Measurements from ENCODE around the gene OR10AD1. TPM values are rescaled to one million over a fixed set of nuclear protein-coding genes. Genes with fewer than 3 reads are reported as not detected.

Gene OR10AD1
- total RNA-seq, 2 donors from 2014 or later, result not detected

Other genes with a start within 250 kb of the OR10AD1 start
- 100 to 1,000 TPM; 134 to 305 TPM for gene TMEM106C, start 239.7 kb downstream of the OR10AD1 start, total RNA-seq
- gene COL2A1, start 198.8 kb downstream of the OR10AD1 start, total RNA-seq, result not detected
- 10 to 100 TPM; 39.9 to 69.8 TPM for gene SENP1, start 97.2 kb downstream of the OR10AD1 start, total RNA-seq
- 10 to 100 TPM; 80.3 to 81.3 TPM for gene PFKM, start 83.9 kb downstream of the OR10AD1 start, total RNA-seq
- 10 to 100 TPM; 30.7 to 45.3 TPM for gene ASB8, start 45.8 kb downstream of the OR10AD1 start, total RNA-seq
- gene CCDC184, start 19.6 kb downstream of the OR10AD1 start, total RNA-seq, result under 1 TPM; 0.25 to 0.64 TPM
- 1 to 10 TPM; 6.4 to 9.2 TPM for gene ZNF641, start 147.6 kb upstream of the OR10AD1 start, total RNA-seq